Stimulated activated CD8-positive, alpha-beta memory T cell treated with anti-CD3 and anti-CD28 coated beads, Interleukin-7, amount 100 ng/mL, for 4 hours (primary cell): ENCODE results near the gene AGBL5.

ENCODE experiments used
- DNase-seq, 2 donors: peaks; one replicate each; pipeline ENCODE4 v3.0.0-alpha.2; 2020; ENCODE audit warnings: low read depth in 2 of 2

AGBL5 gene

GRCh38 chr2:27050996-27051901 lies at the start of gene AGBL5:
AGBL5 (plus strand) TSS chr2:27051668; CDS start chr2:27052959, 1,291 bp downstream.
- peak; percentile 91 to 93 for DNase-seq

- DNase-seq, result no peak
These were observed 49.5 kb upstream of the AGBL5 start for GRCh38 chr2:27001950-27002349.

- no peak for DNase-seq
These were observed 48.5 kb upstream of the AGBL5 start for GRCh38 chr2:27003007-27003406.

GRCh38 chr2:27003857-27004256 lies 47.6 kb upstream of the AGBL5 start:
- no peak for DNase-seq

GRCh38 chr2:27006602-27007415 lies 44.7 kb upstream of the AGBL5 start:
- DNase-seq, result no peak

GRCh38 chr2:27007416-27008374 lies 43.8 kb upstream of the AGBL5 start:
- no peak for DNase-seq

GRCh38 chr2:27008678-27009077 lies 42.8 kb upstream of the AGBL5 start:
- no peak for DNase-seq

- no peak for DNase-seq
These were observed 42.4 kb upstream of the AGBL5 start for GRCh38 chr2:27009083-27009482.

GRCh38 chr2:27009716-27010115 lies 41.8 kb upstream of the AGBL5 start:
- no peak for DNase-seq

GRCh38 chr2:27010139-27010538 lies 41.3 kb upstream of the AGBL5 start:
- no peak for DNase-seq

GRCh38 chr2:27013738-27014137 lies 37.7 kb upstream of the AGBL5 start:
- no peak for DNase-seq

GRCh38 chr2:27014771-27015433 lies 36.6 kb upstream of the AGBL5 start:
- DNase-seq, result no peak

GRCh38 chr2:27016801-27017325 lies 34.6 kb upstream of the AGBL5 start:
- DNase-seq, result peak in 1 of 2 donors; percentile 8

GRCh38 chr2:27018142-27018541 lies 33.3 kb upstream of the AGBL5 start:
- no peak for DNase-seq

GRCh38 chr2:27019459-27019858 lies 32.0 kb upstream of the AGBL5 start:
- DNase-seq, result no peak

GRCh38 chr2:27019931-27020855 lies 31.3 kb upstream of the AGBL5 start:
- no peak for DNase-seq

GRCh38 chr2:27021253-27022049 lies 30.0 kb upstream of the AGBL5 start:
- DNase-seq, result no peak

- no peak for DNase-seq
These were observed 27.7 kb upstream of the AGBL5 start for GRCh38 chr2:27023740-27024139.

- no peak for DNase-seq
These were observed 27.3 kb upstream of the AGBL5 start for GRCh38 chr2:27024188-27024587.
